GM10266 (cell line): ENCODE results near the gene ONECUT2.

Experiments used
- DNase-seq: peaks from one replicate; pipeline ENCODE4 v3.0.0; 2012; ENCODE audit errors: extremely low spot score
- CTCF ChIP-seq: IDR thresholded peaks from 2 replicates; pipeline ENCODE4 v1.5.1; 2012; ENCODE audit warnings: mild to moderate bottlenecking, low read depth; ENCODE audit not compliant: control insufficient read depth, insufficient read depth; ENCODE audit errors: missing control alignments

The ONECUT2 gene

GRCh38 chr18:57475903-57476302 is 40.7 kb downstream of the ONECUT2 start:
- no peak for TF ChIP-seq CTCF
- DNase-seq = no peak

- TF ChIP-seq CTCF = no peak
- DNase-seq = no peak
Measured at GRCh38 chr18:57480733-57481132, 45.6 kb downstream of the ONECUT2 start.

- TF ChIP-seq CTCF = no peak
Measured at GRCh38 chr18:57497372-57498294, 62.5 kb downstream of the ONECUT2 start.

GRCh38 chr18:57498682-57499256 is 63.6 kb downstream of the ONECUT2 start:
- no peak for DNase-seq
- no peak for TF ChIP-seq CTCF

More at GRCh38 chr18:57497372-57498294, 62.5 kb downstream of the ONECUT2 start:
- DNase-seq = no peak

DNA sequence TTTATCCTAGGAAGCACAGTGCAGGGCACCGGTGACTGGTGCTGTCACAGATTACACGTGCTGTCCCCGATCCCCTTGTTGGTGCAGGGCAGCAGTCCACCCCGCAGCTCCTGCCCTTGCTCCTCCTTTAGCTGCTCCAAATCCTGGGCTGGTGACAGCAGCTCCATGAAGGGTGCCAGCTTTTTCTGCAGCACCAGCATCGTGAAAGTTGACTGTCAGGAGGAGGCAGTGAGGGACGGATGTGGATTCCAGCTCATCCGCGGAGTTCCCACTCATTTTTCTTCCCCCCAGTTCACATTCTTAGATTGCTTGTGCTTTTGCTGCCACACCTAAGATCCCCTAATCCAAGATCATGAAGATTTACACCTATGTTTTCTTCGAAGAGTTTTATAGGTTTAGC is 67.5 kb downstream of the ONECUT2 start:
- TF ChIP-seq CTCF = no peak
- DNase-seq = no peak

- no peak for TF ChIP-seq CTCF
- no peak for DNase-seq
Measured at GRCh38 chr18:57505231-57505630, 70.1 kb downstream of the ONECUT2 start.

DNA sequence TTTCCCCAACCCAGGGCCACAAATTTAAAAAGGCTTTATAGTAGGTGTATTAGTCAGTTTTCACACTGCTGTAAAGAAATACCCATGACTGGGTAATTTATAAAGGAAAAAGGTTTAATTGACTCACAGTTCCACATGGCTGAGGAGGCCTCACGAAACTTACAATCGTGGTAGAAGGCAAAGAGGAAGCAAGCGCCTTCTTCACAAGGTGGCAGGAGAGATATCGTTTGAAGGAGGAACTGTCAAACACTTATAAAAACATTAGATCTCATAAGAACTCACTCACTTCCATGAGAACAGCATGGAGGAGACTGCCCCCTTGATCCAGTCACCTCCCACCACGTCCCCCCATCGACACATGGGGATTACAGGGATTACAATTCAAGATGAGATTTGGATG is 80.9 kb downstream of the ONECUT2 start:
- TF ChIP-seq CTCF = no peak
- no peak for DNase-seq
